Urinary bladder (tissue), 4 donors: ENCODE measurements around the gene STAT6. TPM values are rescaled to one million over a fixed set of nuclear protein-coding genes. Genes with fewer than 3 reads are reported as not detected.

Experiments used
- DNase-seq: peaks from one replicate; pipeline ENCODE4 v3.0.0-alpha.2; 2015; ENCODE audit errors: extremely low spot score
- H3K27ac ChIP-seq: one replicate; pipeline ENCODE4 v1.5.1; 2013; ENCODE audit warnings: low read depth, mild to moderate bottlenecking, moderate library complexity
- H3K36me3 ChIP-seq: one replicate; pipeline ENCODE4 v1.6.1; 2013; ENCODE audit warnings: mild to moderate bottlenecking, moderate library complexity; ENCODE audit not compliant: insufficient read depth
- H3K4me1 ChIP-seq: one replicate; pipeline ENCODE4 v1.6.1; 2013; ENCODE audit warnings: mild to moderate bottlenecking, moderate library complexity; ENCODE audit not compliant: insufficient read depth
- H3K4me3 ChIP-seq: one replicate; pipeline ENCODE4 v1.5.1; 2013; ENCODE audit warnings: low read depth, low read length
- WGBS: extraction: QIAGEN DNeasy Blood & Tissue Kit; methylation state at CpG from one replicate; pipeline ENCODE4 v1.1.7; 2013; 5-methylcytosine and 5-hydroxymethylcytosine counted together
- polyA plus RNA-seq: library from polyadenylated mRNA; stranded (reverse); fragments of 200-250 nt; gene quantifications from one replicate; pipeline ENCODE4 v1.2.3, GENCODE V29; 2013
- total RNA-seq: library from RNA; depleted of rRNA; stranded (reverse); fragments of >200 nt; gene quantifications from one replicate; pipeline ENCODE4 v1.2.3, GENCODE V29; 2014
- donor health status: healthy with polysubstance abuse.
- donor health status: healthy.

STAT6 gene
- total and polyA plus RNA-seq, 2 donors = 60.5 to 172 TPM

GRCh38 chr12:57046947-57047890, 63.9 kb downstream of the STAT6 start:
- H3K36me3 ChIP-seq = no peaks in the 10 kb centered on the region
- no peak overlapping the region for H3K27ac ChIP-seq
- H3K4me3 ChIP-seq = no peak overlapping the region
- no peaks in the 10 kb centered on the region for H3K4me1 ChIP-seq
- 70% methylated on average over 10 of the region's 10 CpGs for WGBS
- DNase-seq = no peak

- Histone ChIP-seq H3K4me3 (no peak overlapping the region), H3K27ac (no peak overlapping the region), H3K36me3 (no peaks in the 10 kb centered on the region), H3K4me1 (no peaks in the 10 kb centered on the region)
- no peak for DNase-seq
- 65% methylated on average over 6 of the region's 6 CpGs for WGBS
These were observed 64.9 kb downstream of the STAT6 start for GRCh38 chr12:57046086-57046791.

Other genes with a start within 250 kb of the STAT6 start
- gene SDR9C7, start 177.0 kb downstream of the STAT6 start, total RNA-seq = not detected
- gene SDR9C7, start 177.0 kb downstream of the STAT6 start, polyA plus RNA-seq = 0.16 TPM
- gene RDH16, start 153.8 kb downstream of the STAT6 start, total RNA-seq = 0.58 TPM
- 0.32 TPM for gene RDH16, start 153.8 kb downstream of the STAT6 start, polyA plus RNA-seq
- 6.8 TPM for gene ZBTB39, start 104.8 kb downstream of the STAT6 start, total RNA-seq
- 4.1 TPM for gene ZBTB39, start 104.8 kb downstream of the STAT6 start, polyA plus RNA-seq
- 21.2 TPM for gene TAC3, start 94.8 kb downstream of the STAT6 start, total RNA-seq
- gene TAC3, start 94.8 kb downstream of the STAT6 start, polyA plus RNA-seq = 2.6 TPM
- gene MYO1A, start 61.2 kb downstream of the STAT6 start, total RNA-seq = 0.16 TPM
- gene MYO1A, start 61.2 kb downstream of the STAT6 start, polyA plus RNA-seq = 0.18 TPM
- gene NEMP1, start 32.6 kb downstream of the STAT6 start, total RNA-seq = 18.0 TPM
- 8.5 TPM for gene NEMP1, start 32.6 kb downstream of the STAT6 start, polyA plus RNA-seq
- 25.6 TPM for gene NAB2, start 22.2 kb downstream of the STAT6 start, total RNA-seq
- gene NAB2, start 22.2 kb downstream of the STAT6 start, polyA plus RNA-seq = 39.1 TPM
- gene LRP1, start 17.1 kb upstream of the STAT6 start, total RNA-seq = 146 TPM
- gene LRP1, start 17.1 kb upstream of the STAT6 start, polyA plus RNA-seq = 141 TPM
- gene LRP1-AS, start 36.3 kb upstream of the STAT6 start, total RNA-seq = not detected
- gene LRP1-AS, start 36.3 kb upstream of the STAT6 start, polyA plus RNA-seq = not detected
- gene NXPH4, start 105.4 kb upstream of the STAT6 start, total RNA-seq = 0.79 TPM
- gene NXPH4, start 105.4 kb upstream of the STAT6 start, polyA plus RNA-seq = 0.28 TPM
- gene SHMT2, start 118.3 kb upstream of the STAT6 start, total RNA-seq = 62.8 TPM
- gene SHMT2, start 118.3 kb upstream of the STAT6 start, polyA plus RNA-seq = 69.8 TPM
- 13.5 TPM for gene STAC3, start 139.8 kb upstream of the STAT6 start, total RNA-seq
- 1.1 TPM for gene STAC3, start 139.8 kb upstream of the STAT6 start, polyA plus RNA-seq